HG03280 (cell line): ENCODE results near the gene ZNF816.
"Not testable (repeated sequence)": the region's sequence is repeated elsewhere in the genome, so short reads cannot be mapped to it uniquely, and the experiment has no call there.

Source experiments
- ATAC-seq: cut with Tn5 transposase; IDR thresholded peaks from one replicate; pipeline ENCODE4 v1.9.1; 2021; ENCODE audit warnings: mild to moderate bottlenecking, moderate library complexity; ENCODE audit not compliant: unreplicated experiment

The ZNF816 gene

GRCh38 chr19:52962394-52963246, at the start of gene ZNF816:
Gene ZNF816 (minus strand): TSS chr19:52962881. CDS start chr19:52956089, 6,792 bp downstream.
- ATAC-seq, result peak; percentile 99

- ATAC-seq, result no peak
Measured at GRCh38 chr19:53012006-53012405, 49.3 kb upstream of the ZNF816 start.

GRCh38 chr19:53010494-53010893, 47.8 kb upstream of the ZNF816 start:
- ATAC-seq, result no peak

- no peak for ATAC-seq
Measured at GRCh38 chr19:53008061-53008778, 45.5 kb upstream of the ZNF816 start.

- ATAC-seq, result no peak
Measured at GRCh38 chr19:53007606-53008005, 44.9 kb upstream of the ZNF816 start.

GRCh38 chr19:53007200-53007599, 44.5 kb upstream of the ZNF816 start:
- no peak for ATAC-seq

- ATAC-seq, result no peak
Measured at GRCh38 chr19:53004242-53004641, 41.6 kb upstream of the ZNF816 start.

GRCh38 chr19:53002479-53002878, 39.8 kb upstream of the ZNF816 start:
- ATAC-seq, result no peak

GRCh38 chr19:52997975-52998374, 35.3 kb upstream of the ZNF816 start:
- no peak for ATAC-seq

GRCh38 chr19:52995711-52996110, 33.0 kb upstream of the ZNF816 start:
- no peak for ATAC-seq

- no peak for ATAC-seq
Measured at GRCh38 chr19:52993342-52994178, 30.9 kb upstream of the ZNF816 start.

- no peak for ATAC-seq
Measured at GRCh38 chr19:52992109-52993004, 29.7 kb upstream of the ZNF816 start.

GRCh38 chr19:52991484-52991883, 28.8 kb upstream of the ZNF816 start:
- no peak for ATAC-seq

GRCh38 chr19:52990759-52991418, 28.2 kb upstream of the ZNF816 start:
- ATAC-seq, result no peak

GRCh38 chr19:52988506-52988905, 25.8 kb upstream of the ZNF816 start:
- no peak for ATAC-seq

- ATAC-seq, result no peak
Measured at GRCh38 chr19:52987221-52987620, 24.5 kb upstream of the ZNF816 start.

- ATAC-seq, result not testable (repeated sequence)
Measured at GRCh38 chr19:52983167-52983566, 20.5 kb upstream of the ZNF816 start.

GRCh38 chr19:52981329-52981728, 18.6 kb upstream of the ZNF816 start:
- ATAC-seq, result no peak

- no peak for ATAC-seq
Measured at GRCh38 chr19:52967772-52968171, 5.1 kb upstream of the ZNF816 start.

GRCh38 chr19:52963247-52963618, 552 bp upstream of the ZNF816 start:
- ATAC-seq, result no peak
